Measurements from ENCODE around the gene NUCB1. TPM values are rescaled to one million over a fixed set of nuclear protein-coding genes. Genes with fewer than 3 reads are reported as not detected.
A peak's percentile ranks its signal among the peaks of the same experiment; 100 is the strongest.

Gene NUCB1
- total and polyA plus RNA-seq, 9 of the 15 experiments (the other 6 are each of a cell fraction or from before 2014, with no cell fraction given): 3.1 to 153 (median 71.7) TPM

- 0 out of 2 replicates have a peak, but pooled peaks have one; percentile 29 for TF ChIP-seq ZNF76 (CRISPR knock-in tag; IDR thresholded peaks at IDR 0.05; ENCODE audit: borderline replicate concordance)
- no peak for TF ChIP-seq MTF1 (CRISPR knock-in tag; IDR thresholded peaks at IDR 0.05; ENCODE audit: borderline replicate concordance)
- no peak for TF ChIP-seq KLF6 (CRISPR knock-in tag; IDR thresholded peaks at IDR 0.05; ENCODE audit: borderline replicate concordance)
- no peak for TF ChIP-seq E2F3 (CRISPR knock-in tag; IDR thresholded peaks at IDR 0.05)
- peak; percentile 93 for TF ChIP-seq BCOR (IDR thresholded peaks at IDR 0.05)
- TF ChIP-seq MAZ (CRISPR knock-in tag; conservative IDR thresholded peaks at IDR 0.05 in 1 of 2, IDR thresholded peaks at IDR 0.05 in 1 of 2): peak; percentile 75 to 84
- peak; percentile 99 for TF ChIP-seq TCF3 (CRISPR knock-in tag; IDR thresholded peaks at IDR 0.05)
- TF ChIP-seq ELF4 (CRISPR knock-in tag; IDR thresholded peaks at IDR 0.05): no peak; the same call in 1 of the 2 replicates
- no peak for TF ChIP-seq KAT8 (IDR thresholded peaks at IDR 0.05; ENCODE audit: low read depth)
- peak; percentile 99 for TF ChIP-seq TAL1 (IDR thresholded peaks at IDR 0.05)
- peak; percentile 90; the same call in 1 of the 2 replicates for TF ChIP-seq GATAD2B (IDR thresholded peaks at IDR 0.05; ENCODE audit: borderline replicate concordance)
- peak; percentile 72; the same call in 1 of the 2 replicates for TF ChIP-seq ARID3A (IDR thresholded peaks at IDR 0.05; ENCODE audit: borderline replicate concordance, low read depth, low read length)
- TF ChIP-seq FOXP4 (CRISPR knock-in tag; IDR thresholded peaks at IDR 0.05; ENCODE audit: borderline replicate concordance): 0 out of 2 replicates have a peak, but pooled peaks have one; percentile 75
- peak; percentile 97 for TF ChIP-seq SMARCA4 (IDR thresholded peaks at IDR 0.05)
- TF ChIP-seq KDM1A (IDR thresholded peaks at IDR 0.05): peak; percentile 97 to 98
- TF ChIP-seq BDP1 (IDR thresholded peaks at IDR 0.05; ENCODE audit: insufficient read depth, insufficient read length): no peak
- 0 out of 2 replicates have a peak, but pooled peaks have one; percentile 65 for TF ChIP-seq THRAP3 (IDR thresholded peaks at IDR 0.05; ENCODE audit: borderline replicate concordance)
- TF ChIP-seq NR1H2 (CRISPR knock-in tag; IDR thresholded peaks at IDR 0.05): no peak
- TF ChIP-seq SIN3A (IDR thresholded peaks at IDR 0.05; ENCODE audit: borderline replicate concordance in 2 of 2, control insufficient read depth in 1 of 2, low read depth in 2 of 2, low read length in 2 of 2): peak in 1 of 2 experiments; percentile 81; a peak in 1 of 4 replicates
- no peak for TF ChIP-seq ATF6 (CRISPR knock-in tag; IDR thresholded peaks at IDR 0.05)
- TF ChIP-seq TCF15 (CRISPR knock-in tag; IDR thresholded peaks at IDR 0.05): peak; percentile 31; the same call in 1 of the 2 replicates
- TF ChIP-seq CREM (IDR thresholded peaks at IDR 0.05; ENCODE audit: low read depth): peak; percentile 90
These were observed 26.4 kb upstream of the NUCB1 start (continued) for GRCh38 chr19:48873476-48874302.
